ENCODE results near the gene ATP7B.
"Not testable (repeated sequence)": the region's sequence is repeated elsewhere in the genome, so short reads cannot be mapped to it uniquely, and the experiment has no call there.

Gene ATP7B

DNA sequence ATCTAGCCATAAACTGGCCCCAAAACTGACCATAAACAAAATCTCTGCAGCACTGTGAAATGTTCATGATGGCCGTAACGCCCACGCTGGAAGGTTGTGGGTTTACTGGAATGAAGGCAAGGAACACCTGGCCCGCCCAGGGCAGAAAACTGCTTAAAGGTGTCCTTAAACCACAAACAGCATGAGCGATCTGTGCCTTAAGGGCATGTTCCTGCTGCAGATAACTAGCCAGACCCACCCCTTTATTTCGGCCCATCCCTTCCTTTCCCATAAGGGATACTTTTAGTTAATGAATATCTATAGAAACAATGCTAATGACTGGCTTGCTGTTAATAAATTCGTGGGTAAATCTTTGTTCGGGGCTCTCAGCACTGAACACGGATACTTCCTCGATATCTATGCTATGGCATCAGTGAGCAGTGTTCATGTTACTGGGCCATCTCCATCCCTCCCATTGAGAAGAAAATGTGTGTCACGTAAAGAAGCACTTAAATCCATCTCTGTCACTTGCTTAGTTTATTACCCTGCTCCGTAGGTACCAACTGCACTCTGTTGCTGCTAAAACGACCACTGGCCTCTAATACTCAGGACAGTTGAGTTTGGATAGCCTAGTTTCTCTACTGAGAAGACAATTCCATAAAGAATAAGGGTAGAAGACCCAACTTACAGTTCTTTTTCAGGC is 5.3 kb downstream of the ATP7B start:
- no peak for DNase-seq

- DNase-seq: peak; percentile 65
Observed at GRCh38 chr13:52004511-52005170, 6.6 kb downstream of the ATP7B start.

- no peak for DNase-seq
Observed at GRCh38 chr13:52003541-52003940, 7.7 kb downstream of the ATP7B start.

GRCh38 chr13:52002361-52002760 is 8.9 kb downstream of the ATP7B start:
- DNase-seq: no peak

GRCh38 chr13:52001120-52001731 is 10.0 kb downstream of the ATP7B start:
- DNase-seq: peak; percentile 90

DNA sequence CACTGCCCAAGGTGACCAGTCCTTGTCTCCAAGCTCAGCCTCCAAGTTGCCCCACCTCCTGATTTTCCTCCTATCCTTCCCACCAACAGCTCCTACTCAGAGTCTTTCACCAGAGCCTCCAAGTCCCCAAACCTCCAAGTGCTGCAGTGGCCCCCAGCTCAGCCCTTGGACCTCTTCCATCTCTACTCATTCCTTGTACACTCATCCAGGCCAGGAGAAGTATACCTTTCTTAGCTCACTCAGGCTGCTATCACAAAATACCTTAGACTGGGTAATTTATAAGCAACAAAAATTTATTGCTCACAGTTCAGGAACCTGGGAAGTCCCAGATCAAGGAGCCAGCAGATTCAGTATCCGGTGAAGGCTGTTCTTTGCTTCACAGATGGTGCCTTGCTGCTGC is 11.3 kb downstream of the ATP7B start:
- no peak for DNase-seq

- DNase-seq: no peak
Observed at GRCh38 chr13:51999510-51999911, 11.7 kb downstream of the ATP7B start.

GRCh38 chr13:51998723-51999509 is 12.3 kb downstream of the ATP7B start:
- DNase-seq: peak; percentile 69

- no peak for DNase-seq
Observed at GRCh38 chr13:51997641-51998330, 13.5 kb downstream of the ATP7B start.

DNA sequence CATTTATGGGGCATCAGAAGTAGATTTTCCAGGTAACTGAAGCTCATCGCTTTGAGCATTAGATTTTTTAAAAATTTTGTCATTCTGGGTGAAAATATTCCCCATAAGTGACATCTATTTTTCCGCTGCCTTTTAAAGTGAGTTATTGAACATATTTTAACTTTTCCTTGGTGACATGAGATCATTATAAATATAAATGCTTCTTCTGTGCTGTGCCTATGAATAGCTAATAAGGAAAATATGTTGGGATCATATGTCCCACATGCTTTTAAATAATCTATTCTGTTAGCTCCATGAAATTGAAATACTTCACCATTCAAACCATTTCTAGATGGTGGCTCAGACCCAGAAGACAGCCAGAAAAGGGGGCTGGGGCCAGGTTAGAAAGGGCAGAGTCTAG is 14.1 kb downstream of the ATP7B start:
- DNase-seq: no peak

DNA sequence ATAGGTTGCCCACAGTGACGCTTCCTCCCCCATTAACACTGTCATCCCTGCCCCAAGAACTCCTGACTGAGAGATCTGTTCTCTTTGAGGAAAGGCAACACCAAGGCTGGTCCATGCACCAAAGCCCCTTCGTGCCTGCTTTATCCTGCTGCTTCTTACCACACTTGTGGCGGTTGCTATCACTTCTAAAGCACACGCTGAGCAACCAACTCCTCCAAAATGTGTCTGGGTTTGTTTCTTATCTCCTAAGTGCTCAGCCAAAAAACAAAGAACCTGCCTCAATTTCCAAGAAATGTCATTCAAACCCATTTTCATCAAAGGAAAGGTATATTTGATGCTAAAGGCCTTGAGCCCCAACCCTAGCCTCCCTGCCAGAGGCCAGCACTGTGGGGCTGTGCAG is 14.6 kb downstream of the ATP7B start:
- DNase-seq: peak; percentile 94

DNA sequence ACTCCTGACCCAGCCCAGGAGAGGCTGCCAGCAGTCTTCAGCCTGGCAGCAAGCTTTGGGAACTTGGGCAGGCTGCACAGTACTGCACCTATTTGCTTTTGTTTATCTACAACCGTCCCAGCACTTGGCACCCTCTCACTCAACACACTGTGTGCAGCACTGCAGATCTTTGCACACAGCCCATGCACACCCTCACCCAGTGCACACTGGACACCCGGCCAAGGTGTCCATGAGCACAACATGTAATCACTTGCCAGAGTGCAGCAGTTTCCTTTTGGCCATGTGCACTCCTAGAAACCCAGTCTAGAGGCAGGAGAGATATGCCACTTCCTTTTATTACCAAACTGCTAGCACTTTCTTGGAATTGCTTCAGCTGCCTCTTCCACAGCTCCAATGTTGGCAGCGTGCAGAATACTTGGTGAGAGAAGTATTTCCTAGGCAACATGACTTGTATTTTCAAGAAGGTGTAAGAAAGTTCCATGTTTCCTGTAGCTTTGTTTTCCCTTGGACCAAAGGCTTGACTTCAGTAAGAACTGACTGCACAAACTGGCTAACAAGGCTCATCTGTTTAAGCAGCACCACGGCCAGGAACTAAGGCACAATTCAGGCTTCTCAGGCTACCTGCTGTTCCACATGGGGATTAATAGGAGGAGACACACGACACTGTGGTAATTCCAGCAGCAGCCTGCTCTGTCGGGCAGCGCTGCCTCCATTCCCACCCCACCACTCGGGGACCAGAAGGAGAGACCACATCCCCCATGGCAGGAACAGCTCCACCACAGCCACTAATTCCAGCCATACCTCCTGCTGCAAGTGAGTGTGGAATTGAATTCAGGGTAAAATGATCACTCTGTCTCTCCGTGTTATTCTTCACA is 15.3 kb downstream of the ATP7B start:
- peak; percentile 90 for DNase-seq

- peak; percentile 65 for DNase-seq
Observed at GRCh38 chr13:51993713-51994112, 17.5 kb downstream of the ATP7B start.

DNA sequence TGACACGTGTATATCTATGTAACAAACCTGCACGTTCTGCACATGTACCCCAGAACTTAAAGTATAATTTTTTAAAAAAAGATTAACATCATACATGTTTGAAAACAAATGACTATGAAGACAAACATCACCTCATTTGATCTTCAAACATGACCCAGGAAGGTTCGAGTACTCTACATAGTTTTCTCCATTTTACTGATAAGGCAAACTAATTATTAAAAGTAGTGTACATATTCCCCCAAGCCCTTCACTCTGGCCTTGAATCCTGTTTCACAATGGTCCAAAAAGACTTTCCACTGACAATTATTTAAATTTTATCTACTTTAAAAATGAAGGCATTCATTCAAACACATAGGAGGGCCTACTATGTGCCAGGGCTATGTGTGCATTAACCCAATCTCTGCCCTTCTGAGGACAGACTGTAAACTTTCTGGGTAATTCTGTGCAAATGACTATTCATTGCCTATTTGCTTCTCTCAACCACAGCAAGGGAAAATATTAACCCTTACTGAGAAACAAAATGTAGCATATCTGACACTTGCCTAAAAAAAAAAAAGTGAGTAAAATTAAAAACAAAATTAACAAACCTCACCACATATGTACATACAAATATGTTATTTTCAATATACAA is 22.1 kb downstream of the ATP7B start:
- no peak for DNase-seq

DNA sequence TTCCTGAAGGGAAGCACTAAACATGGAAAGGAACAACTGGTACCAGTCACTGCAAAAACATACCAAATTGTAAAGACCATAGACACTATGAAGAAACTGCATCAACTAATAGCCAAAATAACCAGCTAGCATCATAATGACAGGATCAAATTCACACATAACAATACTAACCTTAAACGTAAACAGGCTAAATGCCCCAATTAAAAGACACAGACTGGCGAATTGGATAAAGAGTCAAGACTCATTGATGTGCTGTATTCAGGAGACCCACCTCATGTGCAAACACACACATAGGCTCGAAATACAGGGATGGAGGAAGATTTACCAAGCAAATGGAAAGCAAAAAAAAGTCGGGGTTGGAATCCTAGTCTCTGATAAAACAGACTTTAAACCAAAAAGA is 26.3 kb downstream of the ATP7B start:
- not testable (repeated sequence) for DNase-seq

DNA sequence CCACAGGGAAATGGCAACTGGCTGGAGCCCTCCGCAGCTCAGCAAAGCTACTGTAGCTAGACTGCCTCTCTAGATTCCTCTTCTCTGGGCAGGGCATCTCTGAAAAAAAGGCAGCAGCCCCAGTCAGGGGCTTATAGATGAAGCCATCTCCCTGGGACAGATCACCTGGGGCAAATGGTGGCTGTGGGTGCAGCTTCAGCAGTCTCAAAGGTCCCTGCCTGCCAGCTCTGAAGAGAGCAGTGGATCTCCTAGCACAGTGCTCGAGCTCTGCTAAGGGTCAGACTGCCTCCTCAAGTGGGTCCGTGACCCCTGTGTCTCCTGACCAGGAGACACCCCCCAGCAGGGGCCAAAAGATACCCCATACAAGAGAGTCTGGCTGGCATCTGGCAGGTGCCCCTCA is 28.0 kb downstream of the ATP7B start:
- not testable (repeated sequence) for DNase-seq

DNA sequence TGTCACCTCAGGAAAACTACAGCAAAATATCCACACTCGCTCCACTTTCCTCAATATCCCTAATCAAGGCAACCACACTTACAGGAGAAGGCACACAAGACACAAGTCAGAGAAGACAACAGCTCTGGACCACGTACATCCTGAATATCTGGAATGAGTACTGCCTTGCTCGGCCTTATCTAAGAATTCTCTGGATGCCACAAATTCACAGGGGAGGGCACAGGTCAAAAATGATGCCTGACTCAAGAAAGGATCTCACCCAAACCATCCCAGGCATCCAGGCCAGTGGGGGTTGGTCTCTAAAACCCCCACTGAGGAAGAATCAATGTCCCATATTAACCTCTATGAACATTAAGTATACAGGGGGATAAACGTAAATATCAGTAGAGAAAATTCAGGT is 29.9 kb downstream of the ATP7B start:
- no peak for DNase-seq

DNA sequence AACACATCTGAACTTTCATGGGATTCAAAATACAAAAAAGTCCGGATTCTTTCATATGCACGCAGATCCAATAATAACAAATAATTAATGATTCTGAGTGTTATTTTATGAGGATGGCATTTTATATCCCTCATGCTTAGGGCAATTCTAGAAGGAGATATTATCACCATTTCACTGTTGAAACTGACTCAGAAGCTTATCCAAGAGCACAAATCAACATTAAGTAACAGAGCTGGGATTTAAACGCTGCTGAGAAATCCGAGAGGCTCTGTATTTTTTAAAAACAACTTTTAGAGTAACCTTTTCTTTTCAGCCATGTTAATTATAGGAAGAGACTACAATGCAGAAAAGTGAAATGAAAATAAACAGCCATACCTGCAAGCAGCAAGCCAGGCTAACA is 30.3 kb downstream of the ATP7B start:
- DNase-seq: no peak

DNA sequence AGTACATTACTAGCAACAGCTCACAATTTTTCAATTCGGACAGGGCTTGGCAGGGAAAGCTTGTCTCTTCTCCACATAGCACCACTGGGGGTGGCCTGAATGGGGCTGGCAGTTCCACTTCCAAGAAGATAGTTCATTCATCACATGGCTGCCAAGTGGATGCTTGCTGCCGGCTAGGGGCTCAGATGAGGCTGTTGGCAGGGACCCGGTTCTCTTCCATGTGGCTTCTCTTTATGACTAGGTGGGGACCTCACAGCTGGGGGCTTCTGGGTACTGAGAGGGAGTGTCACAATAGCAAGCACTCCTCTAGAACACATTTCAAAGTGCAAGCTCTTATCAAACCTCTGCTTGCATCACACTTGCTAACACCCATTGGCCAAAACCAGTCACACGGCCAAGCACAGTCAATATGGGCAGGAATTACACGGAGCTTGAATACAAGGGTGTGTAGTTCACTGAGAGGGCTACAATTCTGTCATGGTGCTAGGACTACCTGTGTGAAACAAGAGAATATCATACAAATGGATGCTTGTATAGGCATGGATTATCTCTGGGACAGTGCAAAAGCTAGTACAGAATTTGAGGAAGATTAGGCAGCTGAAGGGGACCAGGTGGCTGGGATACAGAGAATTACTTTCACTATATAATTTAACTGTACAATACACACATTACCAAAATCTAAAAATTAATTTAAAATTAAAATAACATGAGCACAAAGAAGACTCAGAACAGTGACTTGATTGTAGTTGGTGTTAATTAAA is 32.3 kb downstream of the ATP7B start:
- DNase-seq: peak; percentile 88

- DNase-seq: no peak
Observed at GRCh38 chr13:51977625-51978024, 33.6 kb downstream of the ATP7B start.

DNA sequence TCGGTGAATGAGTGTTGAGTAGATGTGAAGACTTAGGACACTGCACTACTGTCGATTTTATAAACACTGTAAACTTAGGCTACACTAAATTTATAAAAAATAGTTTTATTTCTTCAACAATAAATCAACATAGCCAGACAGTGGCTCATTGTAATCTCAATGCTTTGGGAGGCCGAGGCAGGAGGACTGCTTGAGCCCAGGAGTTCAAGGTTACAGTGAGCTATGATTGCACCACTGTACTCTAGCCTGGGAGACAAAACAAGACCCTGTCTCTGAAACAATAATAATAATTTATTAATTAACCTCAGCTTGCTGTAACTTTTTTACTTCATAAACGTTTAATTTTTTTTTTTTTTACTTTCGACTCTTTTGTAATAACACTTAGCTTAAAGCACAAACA is 34.4 kb downstream of the ATP7B start:
- no peak for DNase-seq
